GM12865 (cell line): ENCODE data around the gene KCTD17.

Experiments used
- DNase-seq: peaks from one replicate; pipeline ENCODE4 v3.0.0; 2010; ENCODE audit warnings: low read depth
- H3K4me3 ChIP-seq: 2 replicates; pipeline ENCODE4 v1.5.1; 2011; ENCODE audit warnings: mild to moderate bottlenecking, low read depth, low read length, control low read depth
- CTCF ChIP-seq: IDR thresholded peaks from 2 replicates; pipeline ENCODE4 v1.5.1; 2011; ENCODE audit warnings: low read length, control low read depth, low read depth, inconsistent platforms; ENCODE audit not compliant: insufficient read depth; ENCODE audit errors: missing control alignments

The KCTD17 gene, protein sequence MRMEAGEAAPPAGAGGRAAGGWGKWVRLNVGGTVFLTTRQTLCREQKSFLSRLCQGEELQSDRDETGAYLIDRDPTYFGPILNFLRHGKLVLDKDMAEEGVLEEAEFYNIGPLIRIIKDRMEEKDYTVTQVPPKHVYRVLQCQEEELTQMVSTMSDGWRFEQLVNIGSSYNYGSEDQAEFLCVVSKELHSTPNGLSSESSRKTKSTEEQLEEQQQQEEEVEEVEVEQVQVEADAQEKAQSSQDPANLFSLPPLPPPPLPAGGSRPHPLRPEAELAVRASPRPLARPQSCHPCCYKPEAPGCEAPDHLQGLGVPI

GRCh38 chr22:37051391-37052385, at the start of gene KCTD17:
KCTD17 (plus strand) TSS chr22:37051742; CDS start chr22:37051761, 19 bp downstream.
- H3K4me3 ChIP-seq: peak within 1 kb of the TSS; percentile 61
- peak; percentile 78 for DNase-seq
- TF ChIP-seq CTCF: no peak

- no peak for TF ChIP-seq CTCF
- DNase-seq: no peak
- H3K4me3 ChIP-seq: no peak overlapping the region
These were observed 49.7 kb upstream of the KCTD17 start for GRCh38 chr22:37001826-37002225.

- no peak for DNase-seq
- TF ChIP-seq CTCF: no peak
These were observed 48.9 kb upstream of the KCTD17 start for GRCh38 chr22:37002633-37003032.

DNA sequence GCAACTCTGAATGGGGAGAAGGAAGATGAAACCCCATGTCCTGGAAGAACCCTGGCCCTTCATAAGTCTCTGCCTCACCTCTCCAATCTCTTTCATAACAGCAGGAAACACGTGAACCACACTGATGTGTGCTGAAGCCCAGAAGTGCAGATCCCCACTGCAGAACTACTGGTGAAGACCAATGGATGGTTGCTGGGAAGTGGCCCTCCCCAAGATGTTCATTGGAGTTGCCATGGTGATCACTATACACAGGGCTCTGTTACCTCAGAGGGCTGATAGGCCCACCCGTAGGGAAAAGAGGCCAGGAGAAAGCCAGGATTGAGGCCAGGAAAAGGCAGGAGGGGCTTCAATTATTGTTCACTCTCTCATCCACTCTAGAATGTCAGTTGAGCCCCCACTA, 43.9 kb upstream of the KCTD17 start:
- no peak for TF ChIP-seq CTCF
- DNase-seq: no peak
- H3K4me3 ChIP-seq: no peak overlapping the region

More at GRCh38 chr22:37002633-37003032, 48.9 kb upstream of the KCTD17 start:
- H3K4me3 ChIP-seq: no peak overlapping the region

DNA sequence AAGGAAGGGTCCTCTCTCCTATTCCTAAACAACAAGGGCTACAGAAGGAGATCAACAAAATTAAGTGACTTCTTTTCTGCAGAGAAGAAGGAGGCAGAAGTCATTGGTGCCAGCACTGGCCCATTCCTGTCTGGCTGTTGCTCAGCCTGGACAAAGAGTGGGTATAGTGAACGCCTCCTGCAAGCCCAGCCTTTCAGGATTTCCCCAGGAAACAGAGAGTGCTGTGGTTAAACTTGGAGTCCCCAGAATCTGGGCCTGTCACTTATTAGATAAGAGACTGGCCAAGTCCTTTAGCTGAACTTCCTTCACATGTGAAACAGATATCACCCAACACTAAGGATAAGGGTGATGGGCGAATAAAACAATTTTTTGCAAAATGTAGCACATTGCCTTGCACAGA, 43.2 kb upstream of the KCTD17 start:
- H3K4me3 ChIP-seq: no peak overlapping the region
- no peak for DNase-seq
- TF ChIP-seq CTCF: no peak

GRCh38 chr22:37009490-37009889, 42.1 kb upstream of the KCTD17 start:
- no peak overlapping the region for H3K4me3 ChIP-seq
- DNase-seq: no peak
- TF ChIP-seq CTCF: no peak
